Dermis microvascular lymphatic vessel endothelial cell (primary cell): ENCODE measurements around the gene TOX2. TPM values are rescaled to one million over a fixed set of nuclear protein-coding genes. Genes with fewer than 3 reads are reported as not detected.
A peak's percentile ranks its signal among the peaks of the same experiment; 100 is the strongest.

Source experiments
- DNase-seq, 2 donors: peaks; one replicate each; pipeline versions ENCODE4 v3.0.0 to v3.0.0-alpha.2; 2010; ENCODE audit warnings: low read depth in 2 of 2
- total RNA-seq: library from RNA; depleted of rRNA; stranded (reverse); fragments of >200 nt; gene quantifications from 2 replicates; pipeline ENCODE4 v1.2.1, GENCODE V29; 2014

The TOX2 gene
- total RNA-seq, 1 donor from 2014 or later: 0.77 TPM

- no peak for DNase-seq
Observed at GRCh38 chr20:43995645-43996044, 81.0 kb downstream of the TOX2 start.

GRCh38 chr20:43996240-43996930 is 81.7 kb downstream of the TOX2 start:
- peak; percentile 39 to 71 for DNase-seq

- DNase-seq: no peak
Observed at GRCh38 chr20:43999848-44000247, 85.2 kb downstream of the TOX2 start.

GRCh38 chr20:44001667-44002596 is 87.3 kb downstream of the TOX2 start:
- DNase-seq: no peak

GRCh38 chr20:44002861-44003260 is 88.2 kb downstream of the TOX2 start:
- DNase-seq: no peak

GRCh38 chr20:44003609-44004008 is 89.0 kb downstream of the TOX2 start:
- DNase-seq: no peak

- no peak for DNase-seq
Observed at GRCh38 chr20:44004306-44004915, 89.8 kb downstream of the TOX2 start.

GRCh38 chr20:44005661-44006060 is 91.0 kb downstream of the TOX2 start:
- no peak for DNase-seq

- DNase-seq: no peak
Observed at GRCh38 chr20:44006126-44006525, 91.5 kb downstream of the TOX2 start.

GRCh38 chr20:44006578-44006977 is 91.9 kb downstream of the TOX2 start:
- no peak for DNase-seq

GRCh38 chr20:44008806-44009678 is 94.4 kb downstream of the TOX2 start:
- no peak for DNase-seq

GRCh38 chr20:44009679-44009992 is 95.0 kb downstream of the TOX2 start:
- DNase-seq: no peak

- no peak for DNase-seq
Observed at GRCh38 chr20:44010162-44010704, 95.6 kb downstream of the TOX2 start.

GRCh38 chr20:44011251-44011940 is 96.7 kb downstream of the TOX2 start:
- no peak for DNase-seq

GRCh38 chr20:44012466-44013226 is 98.0 kb downstream of the TOX2 start:
- no peak for DNase-seq

- peak; percentile 68 to 78 for DNase-seq
Observed at GRCh38 chr20:44014807-44015732, 100.4 kb downstream of the TOX2 start.

GRCh38 chr20:44015733-44016103 is 101.1 kb downstream of the TOX2 start:
- DNase-seq: no peak

GRCh38 chr20:44016525-44016924 is 101.9 kb downstream of the TOX2 start:
- no peak for DNase-seq

GRCh38 chr20:44017211-44017610 is 102.6 kb downstream of the TOX2 start:
- no peak for DNase-seq
